Activated CD8-positive, alpha-beta T cell treated with anti-CD3 and anti-CD28 coated beads for 36 hours (primary cell): ENCODE data around the gene HAAO. TPM values are rescaled to one million over a fixed set of nuclear protein-coding genes. Genes with fewer than 3 reads are reported as not detected.
A peak's percentile ranks its signal among the peaks of the same experiment; 100 is the strongest.

Experiments used
- ATAC-seq: fragments of 200-7000 bp; cut with Tn5 transposase; one replicate; pipeline ENCODE4 v1.10.0; 2021; ENCODE audit warnings: mild to moderate bottlenecking, moderate library complexity
- CTCF ChIA-PET: fragments of 350-600 bp; sonication (Branson Sonifier 250); formaldehyde crosslinking; loops from one replicate; lab custom pipeline; 2021; ENCODE audit warnings: antibody characterized with exemption; lab: Charles Lee
- POLR2A ChIA-PET: fragments of 350-600 bp; sonication (Branson Sonifier 250); formaldehyde crosslinking; loops from one replicate; lab custom pipeline; 2021; ENCODE audit warnings: antibody characterized with exemption; lab: Charles Lee
- DNase-seq: peaks from one replicate; pipeline ENCODE4 v3.0.0-alpha.2; 2020
- H3K27ac Mint-ChIP-seq: one replicate; pipeline ENCODE4 v1.8.0; 2021; ENCODE audit warnings: mild to moderate bottlenecking, mixed read lengths
- H3K27me3 Mint-ChIP-seq: one replicate; pipeline ENCODE4 v1.8.0; 2021; ENCODE audit warnings: mixed read lengths
- H3K36me3 Mint-ChIP-seq: one replicate; pipeline ENCODE4 v1.8.0; 2021; ENCODE audit warnings: low read depth, mixed read lengths
- H3K4me1 Mint-ChIP-seq: one replicate; pipeline ENCODE4 v1.8.0; 2021; ENCODE audit warnings: low read depth, mixed read lengths
- H3K4me3 Mint-ChIP-seq: one replicate; pipeline ENCODE4 v1.8.0; 2021; ENCODE audit warnings: mild to moderate bottlenecking, moderate library complexity, mixed read lengths
- H3K9me3 Mint-ChIP-seq: one replicate; pipeline ENCODE4 v1.8.0; 2021; ENCODE audit warnings: mixed read lengths
- CTCF ChIP-seq: fragments of 200-600 bp; IDR thresholded peaks from one replicate; pipeline ENCODE4 v1.8.0; 2022; ENCODE audit warnings: antibody characterized with exemption, mild to moderate bottlenecking
- intact Hi-C: fragments of 100-400 bp; cut with micrococcal nuclease; formaldehyde crosslinking; loops from one replicate; pipeline ENCODE4 v1.10.0; 2022
- total RNA-seq, 2 experiments: library from RNA; stranded (reverse); gene quantifications; one replicate each; pipeline ENCODE4 v1.2.3, GENCODE V29; 2021

HAAO gene
- total RNA-seq, 2 experiments from 2014 or later, result 0.63 to 1.0 TPM

GRCh38 chr2:42830922-42831574, 38.7 kb upstream of the HAAO start:
- Mint-ChIP-seq H3K27ac (no peak overlapping the region), H3K4me3 (no peak overlapping the region), H3K36me3 (no peaks in the 10 kb centered on the region), H3K27me3 (peaks cover 3% of the 10 kb centered on the region), H3K9me3 (no peaks in the 10 kb centered on the region), H3K4me1 (peaks cover 16% of the 10 kb centered on the region)
- ChIA-PET CTCF (interaction anchor here (0.6 to 4.6 kb wide), 10 partner anchors 8 to 778 kb away, joined by 3 to 36 read pairs (median 4); no protein-coding TSS in a partner anchor), POLR2A (interaction anchor here (0.6 to 0.7 kb wide), 2 partner anchors 105 to 391 kb away, joined by 3 to 4 read pairs; no protein-coding TSS in a partner anchor)
- DNase-seq (no peak), ATAC-seq (no peak)
- TF ChIP-seq CTCF, result no peak
- intact Hi-C loops, result no loop called here

GRCh38 chr2:42829671-42830440, 37.5 kb upstream of the HAAO start:
- no peak for ATAC-seq
- intact Hi-C loops, result loop anchor here (10.0 kb wide), 1 partner anchor 105 kb away; no protein-coding TSS in a partner anchor
- CTCF ChIA-PET, result interaction anchor here (0.6 to 4.6 kb wide), 12 partner anchors 9 to 1766 kb away, joined by 3 to 36 read pairs (median 4); no protein-coding TSS in a partner anchor
- no peak for TF ChIP-seq CTCF
- DNase-seq, result no peak
- Mint-ChIP-seq H3K27me3 (peaks cover 3% of the 10 kb centered on the region), H3K27ac (no peak overlapping the region), H3K36me3 (no peaks in the 10 kb centered on the region), H3K4me1 (peaks cover 16% of the 10 kb centered on the region), H3K9me3 (no peaks in the 10 kb centered on the region), H3K4me3 (no peak overlapping the region)
- POLR2A ChIA-PET, result interaction anchor here (0.7 kb wide), 1 partner anchor 104 kb away, joined by 4 read pairs; no protein-coding TSS in a partner anchor

- Mint-ChIP-seq H3K4me1 (peaks cover 16% of the 10 kb centered on the region), H3K27ac (no peak overlapping the region), H3K9me3 (no peaks in the 10 kb centered on the region), H3K36me3 (no peaks in the 10 kb centered on the region), H3K4me3 (no peak overlapping the region), H3K27me3 (peaks cover 3% of the 10 kb centered on the region)
- intact Hi-C loops, result loop anchor here (10.0 kb wide), 1 partner anchor 106 kb away; no protein-coding TSS in a partner anchor
- peak; percentile 85 for TF ChIP-seq CTCF
- POLR2A ChIA-PET, result interaction anchor here (1.2 kb wide), 1 partner anchor 18 kb away, joined by 5 read pairs; no protein-coding TSS in a partner anchor
- CTCF ChIA-PET, result interaction anchor here (0.6 to 4.6 kb wide), 42 partner anchors 9 to 1767 kb away, joined by 3 to 36 read pairs (median 4); partner anchors contain the start of gene HAAO
- ATAC-seq, result peak; percentile 95
- DNase-seq, result peak; percentile 79
Observed at GRCh38 chr2:42828487-42829425, 36.4 kb upstream of the HAAO start.

- H3K27ac Mint-ChIP-seq, result no peak overlapping the region
- TF ChIP-seq CTCF, result peak; percentile 90
- DNase-seq (peak; percentile 90), ATAC-seq (peak; percentile 88)
- intact Hi-C loops, result loop anchor here (10.0 kb wide), 1 partner anchor 107 kb away; no protein-coding TSS in a partner anchor
- peak overlapping the region; percentile 53 for H3K4me3 Mint-ChIP-seq
- ChIA-PET POLR2A (interaction anchor here (0.6 to 1.2 kb wide), 2 partner anchors 18 to 752 kb away, joined by 3 to 5 read pairs; no protein-coding TSS in a partner anchor), CTCF (interaction anchor here (0.6 to 4.6 kb wide), 40 partner anchors 9 to 748 kb away, joined by 3 to 36 read pairs (median 4); partner anchors contain the start of gene HAAO)
- H3K4me1 Mint-ChIP-seq, result peaks cover 16% of the 10 kb centered on the region
- H3K27me3 Mint-ChIP-seq, result peaks cover 3% of the 10 kb centered on the region
- H3K9me3 Mint-ChIP-seq, result no peaks in the 10 kb centered on the region
- H3K36me3 Mint-ChIP-seq, result no peaks in the 10 kb centered on the region
Observed at GRCh38 chr2:42827647-42828486, 35.5 kb upstream of the HAAO start.
